H9 (cell line): ENCODE data around the gene CXCR5. TPM values are rescaled to one million over a fixed set of nuclear protein-coding genes. Genes with fewer than 3 reads are reported as not detected.

ENCODE experiments used
- DNase-seq: peaks from one replicate; pipeline ENCODE4 v3.0.0-alpha.2; 2017
- H2AFZ ChIP-seq: one replicate; pipeline ENCODE4 v1.6.1; 2013; ENCODE audit warnings: mild to moderate bottlenecking, low read length, control low read depth, moderate library complexity
- H2AK5ac ChIP-seq: 2 replicates; pipeline ENCODE4 v1.6.1; 2013; ENCODE audit warnings: low read length, control low read depth, mixed read lengths; ENCODE audit not compliant: insufficient read length
- H2BK120ac ChIP-seq: one replicate; pipeline ENCODE4 v1.6.1; 2013; ENCODE audit warnings: low read depth, mild to moderate bottlenecking, low read length, control low read depth, inconsistent platforms; ENCODE audit not compliant: poor library complexity, severe bottlenecking
- H2BK12ac ChIP-seq: 2 replicates; pipeline ENCODE4 v1.6.1; 2013; ENCODE audit warnings: low read length, control low read depth, mixed read lengths, low read depth; ENCODE audit not compliant: insufficient read length
- H2BK15ac ChIP-seq: 2 replicates; pipeline ENCODE4 v1.6.1; 2013; ENCODE audit warnings: low read depth, low read length, control low read depth
- H2BK20ac ChIP-seq: one replicate; pipeline ENCODE4 v1.6.1; 2013; ENCODE audit warnings: low read depth, mild to moderate bottlenecking, low read length, control low read depth, inconsistent platforms; ENCODE audit not compliant: poor library complexity, severe bottlenecking
- H2BK5ac ChIP-seq: 2 replicates; pipeline ENCODE4 v1.6.1; 2013; ENCODE audit warnings: low read length, control low read depth, mixed read lengths; ENCODE audit not compliant: insufficient read length
- H3K14ac ChIP-seq: 2 replicates; pipeline ENCODE4 v1.6.1; 2013; ENCODE audit warnings: low read length, control low read depth; ENCODE audit not compliant: insufficient read depth
- H3K18ac ChIP-seq: 2 replicates; pipeline ENCODE4 v1.6.1; 2013; ENCODE audit warnings: low read depth, mild to moderate bottlenecking, mixed read lengths, low read length, control low read depth; ENCODE audit not compliant: insufficient read length
- H3K23ac ChIP-seq: 2 replicates; pipeline ENCODE4 v1.6.1; 2013; ENCODE audit warnings: low read length, control low read depth, mixed read lengths, low read depth; ENCODE audit not compliant: insufficient read length
- H3K23me2 ChIP-seq: 2 replicates; pipeline ENCODE4 v1.6.1; 2013; ENCODE audit warnings: low read depth, mild to moderate bottlenecking, mixed read lengths, low read length, control low read depth; ENCODE audit not compliant: insufficient read length, poor library complexity, severe bottlenecking
- H3K27ac ChIP-seq: 2 replicates; pipeline ENCODE4 v1.5.1; 2013; ENCODE audit warnings: low read length, control low read depth, mixed read lengths, low read depth; ENCODE audit not compliant: insufficient read length
- H3K27me3 ChIP-seq: 2 replicates; pipeline ENCODE4 v1.6.1; 2013; ENCODE audit warnings: low read length, control low read depth, inconsistent platforms; ENCODE audit not compliant: insufficient read depth
- H3K4ac ChIP-seq: 2 replicates; pipeline ENCODE4 v1.6.1; 2013; ENCODE audit warnings: low read depth, mild to moderate bottlenecking, control low read depth, inconsistent platforms, low read length, moderate library complexity
- H3K4me1 ChIP-seq: 2 replicates; pipeline ENCODE4 v1.6.1; 2013; ENCODE audit warnings: low read length, control low read depth, inconsistent platforms; ENCODE audit not compliant: insufficient read depth
- H3K4me2 ChIP-seq: 2 replicates; pipeline ENCODE4 v1.6.1; 2013; ENCODE audit warnings: low read length, control low read depth, mixed read lengths; ENCODE audit not compliant: insufficient read length, insufficient read depth
- H3K56ac ChIP-seq: 2 replicates; pipeline ENCODE4 v1.6.1; 2013; ENCODE audit warnings: low read depth, mild to moderate bottlenecking, mixed read lengths, low read length, control low read depth; ENCODE audit not compliant: insufficient read length
- H3K79me1 ChIP-seq: 2 replicates; pipeline ENCODE4 v1.6.1; 2013; ENCODE audit warnings: low read depth, mild to moderate bottlenecking, moderate library complexity, low read length, control low read depth, inconsistent platforms; ENCODE audit not compliant: insufficient read depth, poor library complexity, severe bottlenecking
- H3K79me2 ChIP-seq: 2 replicates; pipeline ENCODE4 v1.6.1; 2013; ENCODE audit warnings: low read length, control low read depth, inconsistent platforms; ENCODE audit not compliant: insufficient read depth
- H3K9ac ChIP-seq: 2 replicates; pipeline ENCODE4 v1.6.1; 2013; ENCODE audit warnings: low read length, control low read depth, mixed read lengths; ENCODE audit not compliant: insufficient read length; ENCODE audit errors: extremely low read depth
- H3K9me3 ChIP-seq: one replicate; pipeline ENCODE4 v1.6.1; 2013; ENCODE audit warnings: low read depth, low read length, inconsistent platforms; ENCODE audit not compliant: control insufficient read depth
- H3T11ph ChIP-seq: one replicate; pipeline ENCODE4 v1.6.1; 2013; ENCODE audit warnings: mild to moderate bottlenecking, low read length, control low read depth, inconsistent platforms
- H4K20me1 ChIP-seq: one replicate; pipeline ENCODE4 v1.6.1; 2013; ENCODE audit not compliant: control insufficient read depth, insufficient read length, insufficient read depth
- H4K5ac ChIP-seq: 2 replicates; pipeline ENCODE4 v1.6.1; 2013; ENCODE audit warnings: low read depth, mild to moderate bottlenecking, mixed read lengths, low read length, control low read depth; ENCODE audit not compliant: insufficient read length
- H4K8ac ChIP-seq: replicated peaks from 2 replicates; pipeline ENCODE4 v1.6.1; 2013; ENCODE audit warnings: low read length, control low read depth, mixed read lengths, low read depth; ENCODE audit not compliant: insufficient read length
- H4K91ac ChIP-seq: 2 replicates; pipeline ENCODE4 v1.6.1; 2013; ENCODE audit warnings: low read depth, mild to moderate bottlenecking, moderate library complexity, mixed read lengths, low read length, control low read depth; ENCODE audit not compliant: insufficient read length
- H3K27ac Mint-ChIP-seq, 3 experiments: 2 replicates in 2 of 3; 3 replicates in 1 of 3; pipeline ENCODE4 v1.8.0; 2020 to 2021; ENCODE audit warnings: mixed read lengths in 3 of 3, mild to moderate bottlenecking in 1 of 3, moderate library complexity in 1 of 3
- H3K27me3 Mint-ChIP-seq: 2 replicates; pipeline ENCODE4 v1.8.0; 2021; ENCODE audit warnings: low read depth, mild to moderate bottlenecking, moderate library complexity, mixed read lengths
- H3K36me3 Mint-ChIP-seq, 3 experiments: 2 replicates in 2 of 3; 3 replicates in 1 of 3; pipeline ENCODE4 v1.8.0; 2020 to 2021; ENCODE audit warnings: low read depth in 3 of 3, mixed read lengths in 3 of 3; ENCODE audit not compliant: insufficient read depth in 1 of 3
- H3K4me1 Mint-ChIP-seq, 2 experiments: 2 replicates each; pipeline ENCODE4 v1.8.0; 2020; ENCODE audit warnings: mixed read lengths in 2 of 2
- H3K4me3 Mint-ChIP-seq, 2 experiments: 2 replicates in 1 of 2; 3 replicates in 1 of 2; pipeline ENCODE4 v1.8.0; 2020 to 2021; ENCODE audit warnings: mild to moderate bottlenecking in 2 of 2, mixed read lengths in 2 of 2, moderate library complexity in 1 of 2
- H3K9me3 Mint-ChIP-seq, 2 experiments: 2 replicates in 1 of 2; 3 replicates in 1 of 2; pipeline ENCODE4 v1.8.0; 2020; ENCODE audit warnings: mild to moderate bottlenecking in 2 of 2, mixed read lengths in 2 of 2, moderate library complexity in 1 of 2
- CTCF ChIP-seq: fragments of 200-600 bp; sonication (generic); conservative IDR thresholded peaks from 3 replicates; pipeline ENCODE4 v1.8.0; 2021; ENCODE audit warnings: antibody characterized with exemption, mild to moderate bottlenecking
- WGBS: extraction: QIAGEN DNeasy Blood & Tissue Kit; methylation state at CpG from one replicate; pipeline ENCODE4 v1.1.7; 2013; ENCODE audit warnings: missing lambda C conversion rate, low lambda C conversion rate, mixed read lengths; ENCODE audit not compliant: insufficient read length; ENCODE audit errors: extremely low coverage; 5-methylcytosine and 5-hydroxymethylcytosine counted together
- total RNA-seq: library from RNA; stranded (reverse); gene quantifications from 2 replicates; pipeline ENCODE4 v1.2.1, GENCODE V29; 2021

The CXCR5 gene
- total RNA-seq, 1 experiment from 2014 or later, result 0.07 TPM

- no peaks in the 10 kb centered on the region for H4K20me1 ChIP-seq
- peaks cover 77 to 91% of the 10 kb centered on the region in 2 experiments for H3K4me1 Mint-ChIP-seq
- H3K9me3 Mint-ChIP-seq, result no peaks in the 10 kb centered on the region; a peak in 1 of 5 replicates
Measured at GRCh38 chr11:118918128-118918685, 34.5 kb downstream of the CXCR5 start.

More at GRCh38 chr11:118918128-118918685, 34.5 kb downstream of the CXCR5 start:
- H4K8ac ChIP-seq, result no peak overlapping the region
- H4K5ac ChIP-seq, result no peak overlapping the region
- no peak overlapping the region for H3K56ac ChIP-seq
- H3T11ph ChIP-seq, result no peak overlapping the region
- peak overlapping the region; percentile 98 to 99 (median 98) for H3K27ac Mint-ChIP-seq
- peak overlapping the region; percentile 29 for H3K4me2 ChIP-seq
- H3K9ac ChIP-seq, result no peak overlapping the region
- no peak overlapping the region for H2BK5ac ChIP-seq
- H3K14ac ChIP-seq, result peak overlapping the region; percentile 88
- H3K23ac ChIP-seq, result no peak overlapping the region
- no peak overlapping the region for H2BK15ac ChIP-seq
- H3K4ac ChIP-seq, result no peak overlapping the region
- DNase-seq, result peak; percentile 84
- H2AK5ac ChIP-seq, result peak overlapping the region; percentile 32
- no peak overlapping the region for H2AFZ ChIP-seq
- peaks cover 5% of the 10 kb centered on the region for H3K79me1 ChIP-seq
- peaks cover 15% of the 10 kb centered on the region; the same call in 1 of the 2 replicates for H3K79me2 ChIP-seq
- peak overlapping the region; percentile 61 to 74 for H3K4me3 Mint-ChIP-seq
- H3K27me3 Mint-ChIP-seq, result no peaks in the 10 kb centered on the region
- no peak for TF ChIP-seq CTCF
- H2BK12ac ChIP-seq, result no peak overlapping the region
- no peak overlapping the region for H2BK20ac ChIP-seq
- H4K91ac ChIP-seq, result no peak overlapping the region
- WGBS, result no CpG with 5 or more reads among the region's 14 CpGs
- H2BK120ac ChIP-seq, result no peak overlapping the region
- H3K36me3 Mint-ChIP-seq, result peaks cover 0 to 12% (median 6%) of the 10 kb centered on the region in 3 experiments; a peak in 4 of 7 replicates
- peaks cover 34% of the 10 kb centered on the region for H3K4me1 ChIP-seq
- H3K9me3 ChIP-seq, result no peaks in the 10 kb centered on the region
- no peaks in the 10 kb centered on the region for H3K27me3 ChIP-seq
- peak overlapping the region; percentile 10 for H3K27ac ChIP-seq
- H3K23me2 ChIP-seq, result peaks cover 13% of the 10 kb centered on the region
- peak overlapping the region; percentile 93 for H3K18ac ChIP-seq
